Fibroblast of pulmonary artery (primary cell): ENCODE measurements around the gene LYSMD4.

ENCODE experiments used
- DNase-seq: peaks from one replicate; pipeline ENCODE4 v3.0.0-alpha.2; 2010; ENCODE audit warnings: low read depth
- H3K4me3 ChIP-seq: replicated peaks from 2 replicates; pipeline ENCODE4 v1.5.1; 2011; ENCODE audit warnings: low read depth, mild to moderate bottlenecking, control low read depth, low read length, moderate library complexity
- CTCF ChIP-seq: IDR thresholded peaks from 2 replicates; pipeline ENCODE4 v1.5.1; 2011; ENCODE audit warnings: mild to moderate bottlenecking, control low read depth, low read length, inconsistent platforms; ENCODE audit errors: missing control alignments

The LYSMD4 gene

GRCh38 chr15:99731336-99732123 is 1.7 kb downstream of the LYSMD4 start:
- TF ChIP-seq CTCF, result no peak
- DNase-seq, result no peak
- H3K4me3 ChIP-seq, result peak overlapping the region; percentile 78

- peak; percentile 68 for DNase-seq
- H3K4me3 ChIP-seq, result no peak overlapping the region
- TF ChIP-seq CTCF, result peak; percentile 60
Measured at GRCh38 chr15:99729920-99730319, 3.3 kb downstream of the LYSMD4 start.

- TF ChIP-seq CTCF, result no peak
- no peak for DNase-seq
- H3K4me3 ChIP-seq, result no peak overlapping the region
Measured at GRCh38 chr15:99729327-99729726, 3.9 kb downstream of the LYSMD4 start.

- no peak for DNase-seq
- H3K4me3 ChIP-seq, result no peak overlapping the region
- no peak for TF ChIP-seq CTCF
Measured at GRCh38 chr15:99728916-99729315, 4.3 kb downstream of the LYSMD4 start.

GRCh38 chr15:99727733-99728132 is 5.5 kb downstream of the LYSMD4 start:
- no peak for DNase-seq
- no peak for TF ChIP-seq CTCF
- no peak overlapping the region for H3K4me3 ChIP-seq

- no peak overlapping the region for H3K4me3 ChIP-seq
- DNase-seq, result no peak
- TF ChIP-seq CTCF, result no peak
Measured at GRCh38 chr15:99727330-99727729, 5.9 kb downstream of the LYSMD4 start.

GRCh38 chr15:99726333-99726732 is 6.9 kb downstream of the LYSMD4 start:
- no peak overlapping the region for H3K4me3 ChIP-seq
- TF ChIP-seq CTCF, result no peak
- DNase-seq, result no peak
